ENCODE data around the gene DMD. TPM values are rescaled to one million over a fixed set of nuclear protein-coding genes. Genes with fewer than 3 reads are reported as not detected.

The DMD gene
- total RNA-seq, 2 experiments from 2014 or later = 0.85 to 1.8 TPM

Small RNA genes within 50 kb of the gene (microRNA-seq; reads per million reads assigned to microRNA genes)
- gene MIR3915 (ENCODE audit: borderline replicate concordance) (not detected), gene MIR548F5 (ENCODE audit: borderline replicate concordance) (not detected)
